ES-I3 (cell line): ENCODE measurements around the gene COL11A2.

Source experiments
- H3K36me3 ChIP-seq: 2 replicates; pipeline ENCODE4 v1.6.1; 2013; ENCODE audit warnings: mild to moderate bottlenecking, low read length, control low read depth, moderate library complexity; ENCODE audit not compliant: insufficient read depth
- H3K4me1 ChIP-seq: 2 replicates; pipeline ENCODE4 v1.6.1; 2013; ENCODE audit warnings: mild to moderate bottlenecking, control low read depth, low read length; ENCODE audit not compliant: insufficient read depth
- H3K9ac ChIP-seq: 2 replicates; pipeline ENCODE4 v1.6.1; 2013; ENCODE audit warnings: low read depth, mild to moderate bottlenecking, low read length, moderate library complexity
- H3K9me3 ChIP-seq: 2 replicates; pipeline ENCODE4 v1.6.1; 2013; ENCODE audit warnings: mild to moderate bottlenecking, low read length, moderate library complexity; ENCODE audit not compliant: control insufficient read depth, insufficient read depth

The COL11A2 gene

GRCh38 chr6:33175436-33176069 is 16.7 kb downstream of the COL11A2 start:
- Histone ChIP-seq H3K36me3 (no peaks in the 10 kb centered on the region), H3K9ac (no peak overlapping the region), H3K4me1 (no peaks in the 10 kb centered on the region), H3K9me3 (no peaks in the 10 kb centered on the region)

GRCh38 chr6:33174784-33175183 is 17.5 kb downstream of the COL11A2 start:
- Histone ChIP-seq H3K9ac (no peak overlapping the region), H3K4me1 (no peaks in the 10 kb centered on the region), H3K9me3 (no peaks in the 10 kb centered on the region), H3K36me3 (no peaks in the 10 kb centered on the region)

- Histone ChIP-seq H3K36me3 (no peaks in the 10 kb centered on the region), H3K9me3 (no peaks in the 10 kb centered on the region), H3K4me1 (no peaks in the 10 kb centered on the region), H3K9ac (no peak overlapping the region)
Observed at GRCh38 chr6:33173535-33174180, 18.6 kb downstream of the COL11A2 start.

GRCh38 chr6:33172688-33173534 is 19.4 kb downstream of the COL11A2 start:
- H3K9ac ChIP-seq: no peak overlapping the region
- H3K36me3 ChIP-seq: no peaks in the 10 kb centered on the region
- no peaks in the 10 kb centered on the region for H3K9me3 ChIP-seq
- H3K4me1 ChIP-seq: no peaks in the 10 kb centered on the region

GRCh38 chr6:33171880-33172687 is 20.2 kb downstream of the COL11A2 start:
- Histone ChIP-seq H3K9me3 (no peaks in the 10 kb centered on the region), H3K4me1 (no peaks in the 10 kb centered on the region), H3K9ac (no peak overlapping the region), H3K36me3 (no peaks in the 10 kb centered on the region)

- Histone ChIP-seq H3K9me3 (no peaks in the 10 kb centered on the region), H3K4me1 (no peaks in the 10 kb centered on the region), H3K36me3 (no peaks in the 10 kb centered on the region), H3K9ac (no peak overlapping the region)
Observed at GRCh38 chr6:33171016-33171879, 21.0 kb downstream of the COL11A2 start.

GRCh38 chr6:33170176-33171015 is 21.9 kb downstream of the COL11A2 start:
- Histone ChIP-seq H3K9ac (no peak overlapping the region), H3K36me3 (no peaks in the 10 kb centered on the region), H3K4me1 (no peaks in the 10 kb centered on the region), H3K9me3 (no peaks in the 10 kb centered on the region)

- Histone ChIP-seq H3K9me3 (no peaks in the 10 kb centered on the region), H3K4me1 (no peaks in the 10 kb centered on the region), H3K9ac (no peak overlapping the region), H3K36me3 (no peaks in the 10 kb centered on the region)
Observed at GRCh38 chr6:33169291-33170175, 22.7 kb downstream of the COL11A2 start.

GRCh38 chr6:33168639-33169038 is 23.6 kb downstream of the COL11A2 start:
- no peak overlapping the region for H3K9ac ChIP-seq
- no peaks in the 10 kb centered on the region for H3K9me3 ChIP-seq
- no peaks in the 10 kb centered on the region for H3K4me1 ChIP-seq
- no peaks in the 10 kb centered on the region for H3K36me3 ChIP-seq

GRCh38 chr6:33168284-33168601 is 24.0 kb downstream of the COL11A2 start:
- Histone ChIP-seq H3K36me3 (no peaks in the 10 kb centered on the region), H3K9ac (no peak overlapping the region), H3K4me1 (no peaks in the 10 kb centered on the region), H3K9me3 (no peaks in the 10 kb centered on the region)

- no peaks in the 10 kb centered on the region for H3K4me1 ChIP-seq
- no peaks in the 10 kb centered on the region for H3K9me3 ChIP-seq
- H3K36me3 ChIP-seq: no peaks in the 10 kb centered on the region
- no peak overlapping the region for H3K9ac ChIP-seq
Observed at GRCh38 chr6:33167374-33168283, 24.6 kb downstream of the COL11A2 start.
